Measurements from ENCODE around the gene TFR2.

The TFR2 gene
- 0.10 to 2.5 (median 0.28) reads per million in 17 experiments for total RNA-seq

DNA sequence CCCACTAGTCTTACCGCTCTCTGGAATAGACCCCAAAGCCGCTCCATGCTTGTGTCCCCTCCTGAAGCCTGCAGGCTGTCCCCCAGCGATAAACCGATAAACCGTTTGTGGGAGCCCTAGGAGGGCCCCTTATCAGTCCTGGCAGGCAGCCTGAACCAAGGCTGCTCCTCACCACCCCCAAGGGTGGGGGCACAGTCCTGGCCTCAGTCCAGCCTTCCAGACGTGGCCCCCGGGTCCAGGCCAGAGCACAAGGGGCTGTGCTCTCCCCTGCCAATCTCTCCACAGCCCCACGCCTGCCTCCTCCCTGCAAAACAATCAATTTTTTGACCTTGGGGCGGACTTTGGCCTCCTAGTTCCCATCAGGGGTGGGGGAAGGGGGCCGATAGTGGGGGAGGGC lies at the start of gene TFR2:
Gene TFR2 (minus strand): TSS at position 90 of the 397 bp plus-strand sequence. CDS start 43 bp downstream, at position 47.
- DNase-seq, result no peak

DNA sequence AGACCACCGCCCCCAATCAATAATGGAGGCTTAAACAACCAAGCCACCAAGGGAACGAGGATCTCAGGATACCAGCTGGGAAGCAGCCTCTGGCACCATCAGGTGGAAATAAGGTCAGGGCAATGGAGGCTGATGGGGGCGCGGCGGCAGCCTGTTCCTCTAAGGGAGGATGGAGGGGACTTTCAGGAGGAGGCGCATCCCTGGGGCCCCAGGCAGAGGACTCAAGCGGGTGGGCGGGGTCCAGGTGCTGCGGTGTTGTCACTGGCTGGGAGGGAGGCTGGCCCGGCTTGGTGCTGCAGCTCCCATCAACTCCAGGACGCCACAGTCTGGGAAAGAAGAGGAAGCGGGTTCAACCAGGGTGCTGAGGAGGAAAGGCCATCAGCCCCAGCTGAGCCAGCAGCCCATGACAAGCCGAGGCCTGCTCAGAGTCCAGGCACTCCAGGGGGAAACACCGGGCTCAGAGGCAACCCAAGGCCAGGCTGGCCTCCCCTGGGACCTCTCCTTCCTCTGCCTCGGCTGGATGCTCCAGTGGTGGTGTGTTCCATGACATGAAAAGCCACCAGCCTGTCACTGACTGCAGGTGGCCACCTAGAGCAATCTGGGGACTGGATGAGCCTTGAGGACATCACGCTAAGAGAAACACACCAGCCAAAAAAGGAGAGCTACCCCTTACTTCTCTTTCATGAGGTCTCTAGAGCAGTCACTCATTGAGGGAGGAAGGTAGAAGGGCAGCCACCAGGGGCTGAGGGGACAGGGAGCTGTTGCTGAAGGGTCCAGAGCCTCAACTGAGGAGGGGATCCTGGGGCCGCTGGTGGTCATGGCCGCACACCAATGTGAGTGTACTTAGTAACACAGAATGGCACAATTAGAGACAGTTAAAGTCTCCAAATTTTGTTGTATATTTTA lies 48.1 kb upstream of the TFR2 start:
- no peak for DNase-seq

GRCh38 chr7:100688326-100688860 lies 47.0 kb upstream of the TFR2 start:
- DNase-seq, result no peak

DNA sequence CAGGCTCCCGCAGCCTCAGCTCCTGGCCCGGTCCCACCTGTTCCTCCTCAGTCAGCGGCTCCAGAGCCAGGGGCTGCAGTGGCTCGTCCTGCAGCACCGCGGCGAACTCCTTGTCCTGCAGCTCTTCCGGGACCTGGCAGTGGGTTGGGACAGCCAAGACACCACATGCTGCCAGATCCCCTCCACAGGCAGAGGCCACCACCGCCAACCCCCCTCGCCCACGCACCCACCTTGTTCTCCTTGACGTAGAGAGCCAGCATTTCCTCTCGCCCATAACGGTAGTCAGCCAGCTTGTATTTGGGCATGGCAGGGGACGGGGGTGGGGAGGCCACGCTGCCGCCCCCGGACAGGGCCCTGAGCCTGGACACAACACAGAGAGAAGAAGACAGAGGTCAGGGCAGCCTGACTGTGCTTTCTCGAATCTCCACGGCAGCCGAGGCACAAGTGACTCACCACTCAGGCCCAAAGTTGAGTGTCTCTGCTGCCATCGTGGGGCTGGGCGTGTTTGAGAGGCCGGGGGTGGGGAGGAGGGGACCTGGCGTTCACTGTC lies 46.5 kb upstream of the TFR2 start:
- DNase-seq, result peak; percentile 25 to 57 (median 46)

GRCh38 chr7:100687261-100687660 lies 45.9 kb upstream of the TFR2 start:
- DNase-seq, result no peak

GRCh38 chr7:100686822-100687211 lies 45.5 kb upstream of the TFR2 start:
- DNase-seq, result no peak

DNA sequence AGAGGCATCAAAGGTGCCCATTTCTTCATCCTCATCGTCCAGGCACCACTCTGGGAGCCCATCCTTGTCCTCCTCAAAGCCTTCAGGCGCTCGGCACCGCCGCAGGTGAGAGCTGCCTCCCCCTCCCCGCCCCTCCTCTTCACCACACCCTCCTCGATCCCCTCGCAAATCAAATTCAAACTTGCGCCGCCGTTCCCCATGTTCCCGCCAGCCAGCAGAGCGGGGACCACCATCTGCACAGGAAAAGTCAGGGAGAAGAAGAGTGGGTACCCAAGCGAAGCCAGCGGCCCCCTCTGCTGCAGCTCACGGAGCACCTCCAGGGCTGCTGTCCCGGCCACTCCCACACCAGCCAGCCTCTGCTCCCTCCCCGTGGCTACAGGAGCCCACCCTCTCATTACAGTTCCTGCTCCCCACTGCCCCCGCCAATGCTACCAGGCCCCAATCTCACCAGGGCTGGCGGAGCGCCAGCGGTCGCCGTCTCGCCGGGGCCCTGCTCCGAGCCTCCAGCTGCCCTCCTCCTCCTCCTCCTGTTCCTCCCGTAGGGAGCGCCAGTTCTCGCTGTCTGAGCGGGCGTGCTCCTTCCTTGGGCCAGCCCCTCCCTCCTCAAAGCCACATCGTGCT lies 45.0 kb upstream of the TFR2 start:
- DNase-seq, result no peak

- no peak for DNase-seq
Measured at GRCh38 chr7:100685631-100686145, 44.3 kb upstream of the TFR2 start.

DNA sequence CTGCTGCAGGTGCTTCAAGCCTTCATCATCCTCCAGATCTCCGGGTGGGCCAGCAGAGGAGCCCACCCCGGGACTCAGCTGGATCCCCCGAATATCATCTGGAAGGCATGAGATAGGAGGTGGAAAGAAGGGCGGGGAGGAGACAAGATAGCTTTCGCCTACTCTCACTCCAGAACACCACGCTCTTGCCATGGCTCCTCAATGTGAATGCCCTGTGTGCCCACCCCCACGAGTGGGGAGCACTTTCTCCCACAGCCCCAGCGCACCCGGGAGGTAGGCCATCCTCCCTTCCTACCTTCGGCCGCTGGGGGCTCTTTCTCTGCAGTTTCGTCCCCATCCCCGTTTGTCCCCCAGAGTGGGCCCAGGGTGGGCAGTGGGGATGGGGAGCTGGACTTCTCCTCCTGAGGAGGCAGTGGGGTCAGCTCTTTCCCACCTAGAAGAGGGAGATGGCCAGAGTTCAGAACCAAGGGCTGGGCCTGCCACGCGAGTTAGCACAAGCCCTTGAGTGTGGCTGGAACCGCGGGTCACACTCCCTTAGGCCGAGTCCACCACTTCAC lies 43.8 kb upstream of the TFR2 start:
- no peak for DNase-seq

DNA sequence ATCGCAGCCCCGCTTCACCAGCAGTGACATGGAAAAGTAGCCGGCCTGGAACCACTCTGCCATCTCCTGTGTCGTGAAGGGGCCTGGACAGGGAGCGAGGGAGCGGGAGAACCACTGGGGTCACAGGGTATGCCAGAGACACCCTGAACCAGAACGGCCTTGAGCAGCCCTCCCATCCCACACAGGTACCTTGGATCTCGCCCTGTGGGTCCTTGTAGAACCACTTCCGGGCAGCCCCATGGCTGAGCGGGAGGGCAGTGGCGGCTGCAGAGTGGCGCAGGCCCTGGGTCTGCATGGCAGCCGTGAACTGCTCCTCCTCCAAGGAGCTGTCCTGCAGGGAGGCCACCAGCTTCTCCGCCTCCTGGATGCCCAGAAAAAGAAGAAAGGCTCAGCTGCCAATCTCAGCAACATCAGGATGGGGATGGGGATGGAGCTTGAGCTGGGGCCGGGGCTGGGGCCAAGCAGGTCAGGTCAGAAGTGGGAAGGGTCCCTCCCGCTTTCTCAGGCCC lies 43.2 kb upstream of the TFR2 start:
- no peak for DNase-seq

DNA sequence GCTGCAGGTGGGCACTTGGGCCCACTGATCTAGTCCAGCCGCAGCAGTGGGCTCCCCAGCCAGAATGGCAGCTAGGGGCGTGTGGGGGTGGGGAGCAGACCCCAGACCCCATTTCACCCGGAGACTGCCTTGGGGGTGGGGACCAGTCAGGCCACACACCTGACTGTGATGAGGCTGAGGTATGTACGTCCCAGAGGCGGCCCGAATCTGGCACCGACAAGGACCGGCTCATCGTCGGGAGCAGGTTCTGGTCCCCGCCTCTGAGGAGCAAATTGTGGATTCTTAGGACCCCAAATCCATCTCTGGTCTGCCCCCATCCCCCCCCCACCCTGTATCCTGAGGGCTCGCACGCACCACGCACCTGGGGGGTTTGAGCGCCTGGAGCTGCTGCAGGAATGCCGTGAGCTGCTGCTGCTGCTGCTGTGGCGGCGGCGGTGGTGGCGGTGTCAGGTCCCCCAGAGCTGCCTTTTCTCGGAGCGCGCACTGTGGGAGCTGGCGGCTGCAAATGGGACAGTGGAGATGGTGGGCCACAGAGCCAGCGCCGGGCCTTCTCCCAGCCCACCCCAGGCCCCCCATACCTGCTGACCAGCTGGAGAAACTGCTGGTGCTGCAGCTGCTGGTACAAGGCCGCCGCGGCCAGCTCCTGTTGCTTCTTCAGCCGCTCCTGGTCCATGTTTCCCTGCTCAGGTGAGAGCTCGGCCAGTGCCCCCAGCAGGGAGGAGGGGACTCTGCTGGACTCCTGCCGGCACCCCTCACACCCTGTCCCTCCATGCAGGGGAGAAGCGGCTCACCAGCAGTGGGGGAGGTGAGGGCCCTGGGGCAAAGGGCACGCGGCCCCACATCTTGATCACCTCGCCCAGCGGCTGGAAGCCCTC lies 42.5 kb upstream of the TFR2 start:
- no peak for DNase-seq

DNA sequence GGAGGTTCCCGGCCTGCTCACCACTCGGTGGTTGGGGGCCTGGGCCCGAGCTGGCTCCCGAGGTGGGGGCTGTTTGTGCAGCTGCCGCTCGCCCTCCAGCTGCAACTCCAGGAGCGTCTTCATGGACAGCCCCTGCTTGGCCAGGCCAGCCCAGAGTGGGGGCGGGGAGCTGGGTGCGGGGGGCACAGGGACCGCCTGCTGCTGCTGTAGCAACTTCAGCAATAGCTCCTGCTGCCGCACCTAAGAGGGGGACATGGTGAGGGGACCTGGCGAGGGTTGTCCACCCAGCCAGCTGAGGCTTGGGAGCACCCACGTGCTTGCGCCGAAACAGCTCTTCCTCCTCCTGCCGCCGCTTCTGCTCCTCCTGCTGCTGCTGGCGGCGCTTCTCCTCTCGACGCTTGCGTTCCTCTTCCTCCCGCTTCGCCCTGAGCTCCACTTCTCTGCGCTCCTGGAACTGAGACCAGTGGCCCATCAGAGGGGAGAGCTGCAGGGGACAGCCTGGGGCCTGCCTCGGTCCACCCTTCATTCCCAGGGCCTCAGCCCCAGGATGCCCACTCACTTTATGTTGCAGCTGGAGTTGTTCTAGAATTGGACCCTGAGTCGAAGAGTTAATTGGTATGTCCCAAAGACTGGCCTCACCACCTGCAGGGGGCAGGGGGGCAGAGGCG lies 41.8 kb upstream of the TFR2 start:
- no peak for DNase-seq

DNA sequence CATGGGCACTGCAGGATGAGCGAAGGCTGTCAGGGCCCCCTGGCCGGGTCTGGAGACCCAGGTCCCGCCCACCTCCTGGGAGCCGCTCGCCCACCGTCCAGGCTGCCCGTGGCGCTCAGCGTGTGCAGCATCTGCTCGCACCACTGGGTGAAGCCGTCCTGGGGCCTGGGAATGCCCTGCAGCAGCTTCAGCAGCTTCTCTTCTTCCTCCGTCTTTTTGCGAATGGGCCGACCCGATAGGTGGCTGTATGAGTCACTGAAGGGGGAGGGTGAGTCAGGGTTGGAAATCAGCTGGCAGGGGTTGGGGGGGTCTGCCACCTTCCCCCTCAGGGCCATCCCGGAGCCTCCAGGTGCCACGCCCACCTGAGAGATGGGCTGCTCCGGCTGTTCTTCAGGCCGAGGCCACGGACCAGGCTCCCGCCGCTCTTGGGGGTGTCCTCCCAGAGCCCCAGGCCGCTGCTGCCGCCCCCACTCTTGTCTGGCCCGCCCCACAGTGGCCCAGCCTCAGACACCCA lies 40.9 kb upstream of the TFR2 start:
- DNase-seq, result no peak

- DNase-seq, result no peak
Measured at GRCh38 chr7:100681491-100682227, 40.3 kb upstream of the TFR2 start.

GRCh38 chr7:100680576-100681271 lies 39.4 kb upstream of the TFR2 start:
- peak in 1 of 4 experiments; percentile 21 for DNase-seq

GRCh38 chr7:100679927-100680575 lies 38.7 kb upstream of the TFR2 start:
- peak; percentile 43 to 63 (median 51) for DNase-seq

- no peak for DNase-seq
Measured at GRCh38 chr7:100679129-100679926, 38.0 kb upstream of the TFR2 start.

Measured in suppressor macrophage (primary cell).